NB4 (cell line): ENCODE data around the gene CRISPLD2.

Experiments
- CTCF ChIP-seq: IDR thresholded peaks from one replicate; pipeline ENCODE4 v1.5.1; 2012; ENCODE audit warnings: low read depth, low read length
- MYC ChIP-seq: IDR thresholded peaks from 2 replicates; pipeline ENCODE4 v1.6.1; 2011; ENCODE audit warnings: low read depth, low read length
- POLR2A ChIP-seq: IDR thresholded peaks from 2 replicates; pipeline ENCODE4 v1.6.1; 2011; ENCODE audit warnings: mild to moderate bottlenecking; ENCODE audit not compliant: insufficient read length; ENCODE audit errors: extremely low read depth

- no peak for TF ChIP-seq MYC
- TF ChIP-seq POLR2A: no peak
- no peak for TF ChIP-seq CTCF
Measured at GRCh38 chr16:84913315-84913714, 93.5 kb downstream of the CRISPLD2 start.
